HCT116 (cell line): Measurements from ENCODE around the gene FER.

Experiments used
- ATF3 ChIP-seq: IDR thresholded peaks from 2 replicates; pipeline ENCODE4 v1.6.1; 2012
- CEBPB ChIP-seq: IDR thresholded peaks from 2 replicates; pipeline ENCODE4 v1.6.1; 2012; ENCODE audit warnings: low read depth
- CTCF ChIP-seq, 3 experiments: fragments of 200-600 bp in 1 of 3; sonication (generic) in 1 of 3; IDR thresholded peaks in 2 of 3; conservative IDR thresholded peaks in 1 of 3; 2 replicates each; pipeline ENCODE4 v1.5.1; 2012 to 2017; ENCODE audit warnings: low read depth in 2 of 3, low read length in 2 of 3, antibody characterized with exemption in 1 of 3, borderline replicate concordance in 1 of 3, control low read depth in 1 of 3, mild to moderate bottlenecking in 1 of 3, mixed read lengths in 1 of 3, mixed run types in 1 of 3, moderate library complexity in 1 of 3; ENCODE audit not compliant: insufficient read depth in 1 of 3
- EGR1 ChIP-seq: IDR thresholded peaks from 2 replicates; pipeline ENCODE4 v1.6.1; 2012; ENCODE audit warnings: low read depth
- ELF1 ChIP-seq: IDR thresholded peaks from 2 replicates; pipeline ENCODE4 v1.6.1; 2012; ENCODE audit warnings: low read depth, borderline replicate concordance
- EZH2 ChIP-seq: fragments of 200-600 bp; sonication (generic); IDR thresholded peaks from 2 replicates; pipeline ENCODE4 v1.6.1; 2017; ENCODE audit warnings: antibody characterized with exemption, mixed run types
- JUND ChIP-seq: IDR thresholded peaks from 2 replicates; pipeline ENCODE4 v1.6.1; 2012
- POLR2A ChIP-seq: IDR thresholded peaks from 2 replicates; pipeline ENCODE4 v1.7.0; 2011; ENCODE audit warnings: borderline replicate concordance; ENCODE audit not compliant: insufficient read depth, insufficient read length; ENCODE audit errors: extremely low read depth
- RAD21 ChIP-seq: IDR thresholded peaks from 2 replicates; pipeline ENCODE4 v1.6.1; 2012; ENCODE audit warnings: low read depth, mild to moderate bottlenecking
- REST ChIP-seq: IDR thresholded peaks from 2 replicates; pipeline ENCODE4 v1.6.1; 2012; ENCODE audit warnings: low read depth
- TCF7L2 ChIP-seq: IDR thresholded peaks from 2 replicates; pipeline ENCODE4 v1.7.0; 2011; ENCODE audit warnings: borderline replicate concordance, inconsistent platforms; ENCODE audit not compliant: insufficient read depth, insufficient read length; ENCODE audit errors: extremely low read depth
- YY1 ChIP-seq: IDR thresholded peaks from 2 replicates; pipeline ENCODE4 v1.6.1; 2011; ENCODE audit warnings: low read length, low read depth, moderate library complexity, mild to moderate bottlenecking; ENCODE audit not compliant: insufficient replicate concordance; ENCODE audit errors: extremely low read depth
- ZBTB33 ChIP-seq: IDR thresholded peaks from 2 replicates; pipeline ENCODE4 v1.6.1; 2011; ENCODE audit warnings: mild to moderate bottlenecking, low read length, moderate library complexity; ENCODE audit not compliant: insufficient replicate concordance; ENCODE audit errors: extremely low read depth
- ZNF274 ChIP-seq: fragments of 200-500 bp; sonication (Bioruptor generic); IDR thresholded peaks from 2 replicates; pipeline ENCODE4 v1.6.1; 2014; ENCODE audit warnings: mild to moderate bottlenecking, low read depth, low read length, inconsistent platforms

GRCh38 chr5:108942701-108943100 lies 195.0 kb downstream of the FER start:
- TF ChIP-seq CTCF (IDR thresholded peaks at IDR 0.05 in 2 of 3, conservative IDR thresholded peaks at IDR 0.05 in 1 of 3; ENCODE audit: borderline replicate concordance in 1 of 3, insufficient read depth in 1 of 3, low read depth in 2 of 3, low read length in 2 of 3), result no peak
- no peak for TF ChIP-seq POLR2A
- TF ChIP-seq ELF1, result no peak
- no peak for TF ChIP-seq ATF3
- no peak for TF ChIP-seq RAD21
- TF ChIP-seq REST, result no peak
- TF ChIP-seq ZNF274, result no peak
- no peak for TF ChIP-seq EGR1
- TF ChIP-seq EZH2, result no peak
- TF ChIP-seq YY1, result no peak
- no peak for TF ChIP-seq CEBPB
- TF ChIP-seq TCF7L2, result no peak
- TF ChIP-seq JUND, result no peak
- no peak for TF ChIP-seq ZBTB33
